HEK293 (cell line): ENCODE results near the gene CCL24.

Experiments
- MYNN ChIP-seq: fragments of 450-650 bp; formaldehyde crosslinking; IDR thresholded peaks from 2 replicates; pipeline ENCODE4 v1.5.1; 2016; ENCODE audit warnings: missing biosample characterization, missing genetic modification characterization, borderline replicate concordance
- ZBTB8A ChIP-seq: fragments of 450-650 bp; formaldehyde crosslinking; IDR thresholded peaks from 2 replicates; pipeline ENCODE4 v1.5.1; 2016; ENCODE audit warnings: missing biosample characterization, missing genetic modification characterization
- ZNF24 ChIP-seq: fragments of 450-650 bp; formaldehyde crosslinking; IDR thresholded peaks from 2 replicates; pipeline ENCODE4 v1.5.1; 2016; ENCODE audit warnings: missing biosample characterization, missing genetic modification characterization
- TF ChIP-seq, protein P1 (sequence below): fragments of 450-650 bp; formaldehyde crosslinking; IDR thresholded peaks from 2 replicates; pipeline ENCODE4 v1.5.1; 2016; ENCODE audit warnings: missing biosample characterization, missing genetic modification characterization

DNA sequence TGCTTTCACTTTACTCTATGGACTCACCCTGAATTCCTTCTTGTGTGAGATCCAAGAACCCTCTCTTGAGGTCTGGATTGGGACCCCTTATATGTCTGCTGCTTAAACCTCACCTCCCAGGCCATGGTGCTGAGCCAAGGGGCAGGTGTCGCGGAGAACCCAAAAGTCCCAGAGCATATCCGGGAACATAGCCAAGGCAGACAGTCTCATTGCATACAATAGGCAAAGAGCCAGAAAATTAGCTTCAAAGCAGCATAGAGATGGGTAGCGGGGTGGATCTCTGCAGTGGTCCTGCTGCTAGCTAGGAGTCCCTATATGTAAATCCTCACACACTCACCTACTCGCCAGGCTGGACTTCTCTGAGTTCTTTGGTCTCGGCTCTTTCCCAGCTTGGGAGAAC, 5.5 kb downstream of the CCL24 start:
- TF ChIP-seq, protein P1, sequence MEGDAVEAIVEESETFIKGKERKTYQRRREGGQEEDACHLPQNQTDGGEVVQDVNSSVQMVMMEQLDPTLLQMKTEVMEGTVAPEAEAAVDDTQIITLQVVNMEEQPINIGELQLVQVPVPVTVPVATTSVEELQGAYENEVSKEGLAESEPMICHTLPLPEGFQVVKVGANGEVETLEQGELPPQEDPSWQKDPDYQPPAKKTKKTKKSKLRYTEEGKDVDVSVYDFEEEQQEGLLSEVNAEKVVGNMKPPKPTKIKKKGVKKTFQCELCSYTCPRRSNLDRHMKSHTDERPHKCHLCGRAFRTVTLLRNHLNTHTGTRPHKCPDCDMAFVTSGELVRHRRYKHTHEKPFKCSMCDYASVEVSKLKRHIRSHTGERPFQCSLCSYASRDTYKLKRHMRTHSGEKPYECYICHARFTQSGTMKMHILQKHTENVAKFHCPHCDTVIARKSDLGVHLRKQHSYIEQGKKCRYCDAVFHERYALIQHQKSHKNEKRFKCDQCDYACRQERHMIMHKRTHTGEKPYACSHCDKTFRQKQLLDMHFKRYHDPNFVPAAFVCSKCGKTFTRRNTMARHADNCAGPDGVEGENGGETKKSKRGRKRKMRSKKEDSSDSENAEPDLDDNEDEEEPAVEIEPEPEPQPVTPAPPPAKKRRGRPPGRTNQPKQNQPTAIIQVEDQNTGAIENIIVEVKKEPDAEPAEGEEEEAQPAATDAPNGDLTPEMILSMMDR (tag by site-specific recombination) = no peak
- TF ChIP-seq ZBTB8A (tag by site-specific recombination) (no peak), ZNF24 (tag by site-specific recombination) (no peak), MYNN (tag by site-specific recombination) (no peak)
